Hepatocyte (in vitro differentiated cells): ENCODE data around the gene LOXHD1. TPM values are rescaled to one million over a fixed set of nuclear protein-coding genes. Genes with fewer than 3 reads are reported as not detected.

Experiments used
- DNase-seq: peaks from one replicate; pipeline ENCODE4 v3.0.0-alpha.2; 2016; ENCODE audit warnings: low spot score
- H2AFZ ChIP-seq: fragments of 200-600 bp; sonication (generic); 2 replicates; pipeline ENCODE4 v1.6.0; 2016; ENCODE audit warnings: antibody characterized with exemption, mild to moderate bottlenecking
- H3K27ac ChIP-seq: fragments of 200-600 bp; sonication (generic); 2 replicates; pipeline ENCODE4 v1.5.1; 2016; ENCODE audit warnings: mild to moderate bottlenecking
- H3K27me3 ChIP-seq: fragments of 200-600 bp; sonication (generic); 2 replicates; pipeline ENCODE4 v1.6.1; 2016
- H3K36me3 ChIP-seq: fragments of 200-600 bp; sonication (generic); replicated peaks from 2 replicates; pipeline ENCODE4 v1.5.1; 2016; ENCODE audit warnings: low read depth; ENCODE audit not compliant: insufficient read depth
- H3K4me1 ChIP-seq: fragments of 200-600 bp; sonication (generic); 2 replicates; pipeline ENCODE4 v1.5.1; 2016; ENCODE audit warnings: mild to moderate bottlenecking, moderate library complexity; ENCODE audit not compliant: insufficient read depth
- H3K4me2 ChIP-seq: fragments of 200-600 bp; sonication (generic); 2 replicates; pipeline ENCODE4 v1.6.0; 2016
- H3K4me3 ChIP-seq: fragments of 200-600 bp; sonication (generic); 2 replicates; pipeline ENCODE4 v1.5.1; 2016; ENCODE audit warnings: mild to moderate bottlenecking
- H3K79me2 ChIP-seq: fragments of 200-600 bp; sonication (generic); 2 replicates; pipeline ENCODE4 v1.6.0; 2017; ENCODE audit warnings: mild to moderate bottlenecking
- H3K9me2 ChIP-seq: fragments of 200-600 bp; sonication (generic); replicated peaks from 2 replicates; pipeline ENCODE4 v1.6.0; 2017; ENCODE audit warnings: mild to moderate bottlenecking; ENCODE audit not compliant: insufficient read depth
- H3K9me3 ChIP-seq: fragments of 200-600 bp; sonication (generic); 2 replicates; pipeline ENCODE4 v1.5.1; 2016; ENCODE audit warnings: low read depth, mild to moderate bottlenecking
- H4K20me1 ChIP-seq: fragments of 200-600 bp; sonication (generic); 2 replicates; pipeline ENCODE4 v1.6.0; 2016; ENCODE audit warnings: mild to moderate bottlenecking; ENCODE audit not compliant: insufficient read depth, poor library complexity, severe bottlenecking
- CTCF ChIP-seq: fragments of 200-600 bp; sonication (generic); IDR thresholded peaks from 2 replicates; pipeline ENCODE4 v1.5.1; 2016; ENCODE audit warnings: antibody characterized with exemption, mild to moderate bottlenecking; ENCODE audit not compliant: poor library complexity
- EZH2 ChIP-seq: fragments of 200-600 bp; sonication (generic); IDR thresholded peaks from 2 replicates; pipeline ENCODE4 v1.6.1; 2016; ENCODE audit warnings: antibody characterized with exemption, mild to moderate bottlenecking, borderline replicate concordance
- EZH2phosphoT487 ChIP-seq: fragments of 200-600 bp; sonication (generic); IDR thresholded peaks from one replicate; pipeline ENCODE4 v1.6.1; 2018; ENCODE audit warnings: antibody characterized with exemption, mild to moderate bottlenecking, low read depth, moderate library complexity; ENCODE audit not compliant: unreplicated experiment, severe bottlenecking
- WGBS: methylation state at CpG from one replicate; pipeline ENCODE4 v1.1.6; 2016; ENCODE audit warnings: low lambda C conversion rate; ENCODE audit errors: missing lambda C conversion rate; 5-methylcytosine and 5-hydroxymethylcytosine counted together
- polyA plus RNA-seq: library from polyadenylated mRNA; unstranded; fragments of >200 nt; fragmentation: Nextera tagmentation; extraction: Ambion mirVana; gene quantifications from 2 replicates; pipeline ENCODE4 v1.2.1, GENCODE V29; 2016
- total RNA-seq: library from RNA; depleted of rRNA; stranded (reverse); fragments of >200 nt; gene quantifications from 2 replicates; pipeline ENCODE4 v1.2.3, GENCODE V29; 2014

LOXHD1 gene
- total and polyA plus RNA-seq, 2 experiments from 2014 or later = not detected

DNA sequence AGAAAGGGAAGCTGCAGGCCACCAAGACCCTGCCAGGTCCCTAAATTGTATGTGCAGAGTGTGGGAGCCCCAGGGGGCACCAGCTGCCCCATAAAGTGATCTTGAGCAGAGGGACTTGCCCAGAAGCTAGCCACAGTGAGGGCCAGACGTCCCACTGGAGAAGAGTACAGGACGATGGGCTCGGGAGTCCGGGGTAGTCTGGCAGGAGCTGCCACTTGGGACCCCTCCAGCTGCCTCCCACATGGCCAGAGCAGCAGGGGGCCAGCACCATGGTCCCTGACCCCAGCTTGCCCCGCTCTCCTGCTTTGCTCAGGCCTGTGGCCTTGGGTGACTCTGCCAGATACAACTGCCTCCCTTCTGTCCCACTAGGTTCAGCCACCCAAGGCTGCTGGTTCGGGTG is 11.7 kb upstream of the LOXHD1 start:
- DNase-seq = no peak
- H3K27ac ChIP-seq = no peak overlapping the region
- H3K79me2 ChIP-seq = no peaks in the 10 kb centered on the region
- H3K9me3 ChIP-seq = no peaks in the 10 kb centered on the region
- H3K36me3 ChIP-seq = no peaks in the 10 kb centered on the region
- H3K4me1 ChIP-seq = no peaks in the 10 kb centered on the region
- H4K20me1 ChIP-seq = no peaks in the 10 kb centered on the region
- no peaks in the 10 kb centered on the region for H3K9me2 ChIP-seq
- no peak overlapping the region for H2AFZ ChIP-seq
- H3K4me2 ChIP-seq = no peak overlapping the region
- no peak for TF ChIP-seq EZH2
- H3K27me3 ChIP-seq = no peaks in the 10 kb centered on the region
- H3K4me3 ChIP-seq = no peak overlapping the region
- 63% methylated on average over 5 of the region's 6 CpGs for WGBS

DNA sequence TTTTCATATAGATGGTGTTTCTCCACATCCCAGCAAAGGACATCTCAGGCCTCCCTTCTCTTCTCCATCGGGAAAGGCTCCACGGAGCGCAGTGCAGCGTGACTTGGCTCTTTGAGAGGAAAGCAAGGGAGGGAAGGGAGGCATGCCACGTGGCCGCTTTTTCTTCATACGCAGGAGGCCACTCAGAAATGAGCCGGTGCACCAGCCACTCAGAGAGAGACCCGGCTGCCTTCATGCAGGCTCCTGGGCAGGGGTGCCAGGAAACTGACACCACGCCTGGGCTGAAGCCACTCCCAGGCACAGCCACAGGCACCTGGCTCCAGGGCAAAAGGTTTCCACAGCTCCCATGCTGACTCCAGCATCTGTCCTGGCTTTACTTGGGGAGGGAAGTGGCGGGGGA is 11.1 kb upstream of the LOXHD1 start:
- H3K4me1 ChIP-seq = no peaks in the 10 kb centered on the region
- H3K36me3 ChIP-seq = no peaks in the 10 kb centered on the region
- H3K9me2 ChIP-seq = no peaks in the 10 kb centered on the region
- no peak for TF ChIP-seq CTCF
- TF ChIP-seq EZH2 = no peak
- no peak for TF ChIP-seq EZH2phosphoT487
- no peak overlapping the region for H3K27ac ChIP-seq
- no peaks in the 10 kb centered on the region for H3K27me3 ChIP-seq
- no peaks in the 10 kb centered on the region for H4K20me1 ChIP-seq
- no peak overlapping the region for H3K4me3 ChIP-seq
- 84% methylated on average over 11 of the region's 11 CpGs for WGBS
- no peaks in the 10 kb centered on the region for H3K79me2 ChIP-seq
- no peak for DNase-seq
- H3K9me3 ChIP-seq = no peaks in the 10 kb centered on the region
- no peak overlapping the region for H3K4me2 ChIP-seq
- no peak overlapping the region for H2AFZ ChIP-seq

DNA sequence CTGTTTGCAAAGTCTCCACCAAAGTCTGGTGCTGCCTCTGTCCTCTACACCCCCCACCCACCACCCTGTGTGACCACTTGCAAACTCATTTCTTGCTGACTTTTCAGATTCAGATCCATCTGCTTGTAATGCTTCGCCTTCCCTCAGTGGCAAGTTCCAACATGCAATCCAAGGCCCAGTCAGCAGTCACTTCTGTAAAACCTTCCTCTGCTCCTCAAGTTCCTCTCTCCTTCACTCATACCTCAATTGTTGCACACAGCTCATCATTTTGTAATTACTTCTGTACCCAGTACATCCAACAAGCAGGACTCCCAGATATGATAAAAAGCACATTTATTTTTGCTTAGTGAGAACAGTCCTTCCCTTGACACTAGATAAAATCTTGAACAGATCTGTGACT is 6.5 kb upstream of the LOXHD1 start:
- H3K36me3 ChIP-seq = no peaks in the 10 kb centered on the region
- H3K4me1 ChIP-seq = no peaks in the 10 kb centered on the region
- H2AFZ ChIP-seq = no peak overlapping the region
- H3K79me2 ChIP-seq = no peaks in the 10 kb centered on the region
- H3K27me3 ChIP-seq = no peaks in the 10 kb centered on the region
- no peak overlapping the region for H3K4me2 ChIP-seq
- DNase-seq = no peak
- H3K9me3 ChIP-seq = no peaks in the 10 kb centered on the region
- H3K9me2 ChIP-seq = no peaks in the 10 kb centered on the region
- TF ChIP-seq CTCF (no peak), EZH2phosphoT487 (no peak), EZH2 (no peak)
- WGBS = 100% methylated on average over 1 of the region's 1 CpG
- no peak overlapping the region for H3K27ac ChIP-seq
- no peak overlapping the region for H3K4me3 ChIP-seq
- no peaks in the 10 kb centered on the region for H4K20me1 ChIP-seq

GRCh38 chr18:46660957-46661749 is 4.1 kb upstream of the LOXHD1 start:
- H3K4me3 ChIP-seq = no peak overlapping the region
- TF ChIP-seq EZH2 = no peak
- TF ChIP-seq EZH2phosphoT487 = no peak
- TF ChIP-seq CTCF = no peak
- H4K20me1 ChIP-seq = no peaks in the 10 kb centered on the region
- DNase-seq = peak; percentile 35
- no peaks in the 10 kb centered on the region for H3K27me3 ChIP-seq
- 72% methylated on average over 9 of the region's 9 CpGs for WGBS
- no peaks in the 10 kb centered on the region for H3K4me1 ChIP-seq
- no peaks in the 10 kb centered on the region for H3K36me3 ChIP-seq
- H3K27ac ChIP-seq = no peak overlapping the region
- H3K79me2 ChIP-seq = no peaks in the 10 kb centered on the region
- H2AFZ ChIP-seq = no peak overlapping the region
- H3K4me2 ChIP-seq = no peak overlapping the region
- H3K9me2 ChIP-seq = no peaks in the 10 kb centered on the region
- H3K9me3 ChIP-seq = no peaks in the 10 kb centered on the region
